Omental fat pad (tissue), 4 donors: ENCODE results near the gene DYRK1A. TPM values are rescaled to one million over a fixed set of nuclear protein-coding genes. Genes with fewer than 3 reads are reported as not detected.

Experiments
- ATAC-seq: fragments of 150-250 bp; one replicate; pipeline ENCODE4 v1.9.1; 2016; ENCODE audit warnings: mild to moderate bottlenecking, moderate library complexity; ENCODE audit not compliant: low FRiP score
- DNase-seq: peaks from one replicate; pipeline ENCODE4 v3.0.0-alpha.2; 2019; ENCODE audit warnings: low spot score
- CTCF ChIP-seq, 3 donors: fragments of 450-650 bp; IDR thresholded peaks; one replicate each; pipeline ENCODE4 v1.5.1; 2016 to 2017; ENCODE audit warnings: antibody characterized with exemption in 3 of 3, mild to moderate bottlenecking in 3 of 3, moderate library complexity in 2 of 3
- total RNA-seq, 4 donors: library from RNA; depleted of rRNA; stranded (reverse); fragments of >200 nt; gene quantifications; one replicate each; pipeline ENCODE4 v1.1.0, GENCODE V29; 2016

DYRK1A gene
- total RNA-seq, 4 donors from 2014 or later: 50.7 to 82.3 (median 72.3) TPM

GRCh38 chr21:37425684-37426083, 59.1 kb downstream of the DYRK1A start:
- DNase-seq (no peak), ATAC-seq (no peak)
- no peak for TF ChIP-seq CTCF (IDR thresholded peaks at IDR 0.05)

GRCh38 chr21:37427221-37427620, 60.6 kb downstream of the DYRK1A start:
- TF ChIP-seq CTCF (IDR thresholded peaks at IDR 0.05): no peak
- ATAC-seq (no peak), DNase-seq (no peak)

GRCh38 chr21:37429356-37429755, 62.8 kb downstream of the DYRK1A start:
- no peak for ATAC-seq
- no peak for TF ChIP-seq CTCF (IDR thresholded peaks at IDR 0.05)
- DNase-seq: no peak

GRCh38 chr21:37430184-37430821, 63.7 kb downstream of the DYRK1A start:
- ATAC-seq (no peak), DNase-seq (no peak)
- no peak for TF ChIP-seq CTCF (IDR thresholded peaks at IDR 0.05)

- TF ChIP-seq CTCF (IDR thresholded peaks at IDR 0.05): no peak
- DNase-seq (no peak), ATAC-seq (no peak)
Observed at GRCh38 chr21:37431243-37431642, 64.7 kb downstream of the DYRK1A start.

- no peak for TF ChIP-seq CTCF (IDR thresholded peaks at IDR 0.05)
- no peak for ATAC-seq
Observed at GRCh38 chr21:37432710-37433455, 66.3 kb downstream of the DYRK1A start.

GRCh38 chr21:37433456-37433840, 66.9 kb downstream of the DYRK1A start:
- TF ChIP-seq CTCF (IDR thresholded peaks at IDR 0.05): no peak
- ATAC-seq: no peak

More at GRCh38 chr21:37432710-37433455, 66.3 kb downstream of the DYRK1A start:
- no peak for DNase-seq

More at GRCh38 chr21:37433456-37433840, 66.9 kb downstream of the DYRK1A start:
- DNase-seq: no peak
